DND-41 (cell line): ENCODE measurements around the gene C19orf47.

Source experiments
- EZH2 ChIP-seq: IDR thresholded peaks from 3 replicates; pipeline ENCODE4 v1.6.1; 2012; ENCODE audit warnings: borderline replicate concordance, low read depth, mild to moderate bottlenecking, moderate library complexity, low read length, inconsistent platforms; ENCODE audit not compliant: severe bottlenecking
- TF ChIP-seq, protein P1 (sequence below): IDR thresholded peaks from 2 replicates; pipeline ENCODE4 v1.5.1; 2012; ENCODE audit warnings: borderline replicate concordance, low read length, moderate library complexity, mild to moderate bottlenecking; ENCODE audit not compliant: poor library complexity, severe bottlenecking; ENCODE audit errors: extremely low read depth

DNA sequence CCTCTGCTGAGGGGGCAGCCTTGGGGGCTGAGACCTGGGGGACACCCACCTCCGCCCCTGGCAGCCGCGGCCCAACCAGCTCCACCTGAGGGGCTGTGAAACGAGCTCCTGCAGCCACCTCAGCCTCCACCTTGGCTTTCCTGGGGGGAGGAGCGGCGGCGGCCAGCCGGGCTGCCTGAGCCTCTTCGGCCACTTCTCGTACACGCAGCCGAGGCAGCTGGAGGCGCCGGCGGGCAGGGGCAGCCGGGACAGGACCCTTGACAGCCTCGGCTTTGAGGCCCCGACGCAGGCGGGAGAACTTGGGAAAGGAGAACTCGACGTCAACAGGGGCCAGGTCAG, 49.3 kb upstream of the C19orf47 start:
- TF ChIP-seq, protein P1, sequence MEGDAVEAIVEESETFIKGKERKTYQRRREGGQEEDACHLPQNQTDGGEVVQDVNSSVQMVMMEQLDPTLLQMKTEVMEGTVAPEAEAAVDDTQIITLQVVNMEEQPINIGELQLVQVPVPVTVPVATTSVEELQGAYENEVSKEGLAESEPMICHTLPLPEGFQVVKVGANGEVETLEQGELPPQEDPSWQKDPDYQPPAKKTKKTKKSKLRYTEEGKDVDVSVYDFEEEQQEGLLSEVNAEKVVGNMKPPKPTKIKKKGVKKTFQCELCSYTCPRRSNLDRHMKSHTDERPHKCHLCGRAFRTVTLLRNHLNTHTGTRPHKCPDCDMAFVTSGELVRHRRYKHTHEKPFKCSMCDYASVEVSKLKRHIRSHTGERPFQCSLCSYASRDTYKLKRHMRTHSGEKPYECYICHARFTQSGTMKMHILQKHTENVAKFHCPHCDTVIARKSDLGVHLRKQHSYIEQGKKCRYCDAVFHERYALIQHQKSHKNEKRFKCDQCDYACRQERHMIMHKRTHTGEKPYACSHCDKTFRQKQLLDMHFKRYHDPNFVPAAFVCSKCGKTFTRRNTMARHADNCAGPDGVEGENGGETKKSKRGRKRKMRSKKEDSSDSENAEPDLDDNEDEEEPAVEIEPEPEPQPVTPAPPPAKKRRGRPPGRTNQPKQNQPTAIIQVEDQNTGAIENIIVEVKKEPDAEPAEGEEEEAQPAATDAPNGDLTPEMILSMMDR = no peak
- no peak for TF ChIP-seq EZH2
